GM18909 (cell line): ENCODE measurements around the gene NCK2.
"Not testable (repeated sequence)": the region's sequence is repeated elsewhere in the genome, so short reads cannot be mapped to it uniquely, and the experiment has no call there.

Source experiments
- ATAC-seq: cut with Tn5 transposase; IDR thresholded peaks from one replicate; pipeline ENCODE4 v1.9.1; 2021; ENCODE audit warnings: mild to moderate bottlenecking; ENCODE audit not compliant: unreplicated experiment, poor library complexity

The NCK2 gene

DNA sequence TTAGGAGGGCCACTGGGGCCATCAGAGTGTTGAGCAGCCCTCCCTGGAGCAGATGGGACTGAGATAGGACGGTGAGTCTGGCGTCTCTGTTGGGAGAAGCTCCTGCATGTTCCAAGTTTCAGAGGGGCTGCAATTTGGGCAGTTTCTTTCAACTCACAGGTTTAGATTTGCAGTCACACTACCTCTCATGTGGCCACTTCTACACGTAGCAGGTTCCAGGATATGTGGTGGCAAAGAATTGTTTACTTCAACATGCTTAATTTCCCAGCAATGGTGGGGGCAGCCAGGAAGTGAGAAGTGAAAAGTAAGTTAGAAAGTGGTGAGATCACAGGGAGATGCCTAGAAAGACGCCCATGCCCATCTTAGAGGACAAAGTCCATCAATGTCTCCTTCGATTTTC, 9.3 kb downstream of the NCK2 start:
- ATAC-seq = no peak

DNA sequence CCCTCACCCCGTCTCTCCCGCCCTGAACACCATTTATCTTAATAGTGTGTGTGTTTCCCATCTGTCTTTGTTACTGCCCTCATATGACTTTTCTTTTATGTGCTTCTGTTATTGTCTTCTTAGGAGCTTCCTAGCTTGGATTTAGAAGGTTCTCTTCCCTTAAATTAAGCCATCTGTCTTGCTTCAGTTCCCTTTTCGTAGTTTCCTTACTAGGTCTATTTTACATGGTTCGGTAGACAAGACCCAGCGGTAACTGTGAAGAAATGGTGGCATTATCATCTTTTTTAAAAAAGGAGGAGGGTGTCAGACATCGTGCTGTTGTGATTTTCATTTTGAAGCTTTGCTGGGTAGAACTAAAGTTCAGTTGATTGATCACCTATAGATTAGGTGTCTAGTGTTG, 10.3 kb downstream of the NCK2 start:
- no peak for ATAC-seq

DNA sequence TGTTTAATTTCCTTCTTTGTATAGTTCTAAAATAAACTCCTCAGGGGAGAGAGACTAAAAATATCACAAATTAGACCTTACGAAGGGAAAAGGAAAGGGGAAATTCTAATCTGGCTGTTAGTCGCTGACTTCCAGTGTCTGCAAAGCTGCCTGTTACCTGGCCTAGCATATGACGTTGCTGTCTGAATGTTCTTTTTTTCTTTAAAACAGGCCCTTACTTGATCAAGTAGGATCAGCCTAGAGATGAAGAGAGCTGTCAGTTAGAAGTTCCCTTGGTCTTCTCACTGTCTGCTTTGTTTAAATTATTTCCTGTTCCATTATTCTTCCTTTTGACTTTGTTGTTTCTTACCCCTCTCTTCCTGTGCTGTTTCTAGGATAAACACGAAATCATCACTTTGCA, 11.2 kb downstream of the NCK2 start:
- ATAC-seq = no peak

- no peak for ATAC-seq
Observed at GRCh38 chr2:105756435-105756834, 11.7 kb downstream of the NCK2 start.

DNA sequence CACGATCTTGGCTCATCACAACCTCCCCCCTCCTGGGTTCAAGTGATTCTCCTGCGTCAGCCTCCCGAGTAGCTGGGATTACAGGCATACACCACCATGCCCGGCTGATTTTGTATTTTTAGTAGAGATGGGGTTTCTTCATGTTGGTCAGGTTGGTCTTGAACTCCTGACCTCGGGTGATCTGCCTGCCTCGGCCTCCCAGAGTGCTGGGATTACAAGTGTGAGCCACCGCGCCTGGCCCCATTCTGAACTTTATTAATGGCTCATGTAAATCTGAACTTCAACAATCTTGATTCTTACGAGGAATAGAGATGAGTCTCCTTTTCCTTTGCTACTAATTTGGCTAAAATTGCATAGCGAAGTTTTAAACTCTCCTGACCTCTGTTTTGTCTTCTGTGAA, 12.2 kb downstream of the NCK2 start:
- ATAC-seq = not testable (repeated sequence)

DNA sequence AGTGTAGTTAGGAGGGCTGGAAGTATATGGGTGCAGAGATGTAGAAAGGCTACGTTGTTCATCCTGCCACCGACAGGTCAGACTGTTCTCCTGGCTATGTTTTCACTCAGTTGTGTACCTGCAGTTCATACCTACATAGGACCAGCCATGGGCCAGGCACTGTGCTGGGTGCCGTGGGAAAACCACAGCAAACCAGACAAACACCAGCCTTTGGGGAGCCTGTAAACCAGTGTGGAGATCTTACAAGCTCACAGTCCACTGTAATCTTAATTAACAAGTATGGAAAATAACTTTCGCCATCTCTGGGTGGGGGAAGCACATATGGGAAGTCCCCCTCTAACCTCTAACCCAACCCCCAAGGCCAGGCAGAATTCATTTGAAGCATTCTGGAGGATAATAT, 12.7 kb downstream of the NCK2 start:
- no peak for ATAC-seq

- ATAC-seq = no peak
Observed at GRCh38 chr2:105760191-105760590, 15.5 kb downstream of the NCK2 start.

- no peak for ATAC-seq
Observed at GRCh38 chr2:105760639-105761337, 16.1 kb downstream of the NCK2 start.

GRCh38 chr2:105761931-105762515, 17.3 kb downstream of the NCK2 start:
- ATAC-seq = no peak

DNA sequence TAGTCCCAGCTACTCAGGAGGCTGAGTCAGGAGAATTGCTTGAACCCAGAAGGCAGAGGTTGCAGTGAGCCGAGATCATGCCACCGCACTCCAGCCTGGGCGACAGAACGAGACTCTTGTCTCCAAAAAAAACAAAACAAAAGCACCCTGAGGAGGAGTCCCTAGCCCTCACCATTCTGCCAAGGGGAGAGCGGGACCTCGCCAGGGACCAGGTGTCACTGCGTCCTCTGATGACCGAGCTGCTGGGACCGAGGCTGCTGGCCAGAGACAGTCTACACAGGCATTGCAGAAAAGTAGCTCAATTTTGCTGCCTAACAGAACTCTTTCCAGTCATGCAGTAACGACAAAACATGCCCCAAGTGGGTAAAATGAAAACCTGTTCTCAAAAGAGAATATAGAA, 18.4 kb downstream of the NCK2 start:
- ATAC-seq = no peak

DNA sequence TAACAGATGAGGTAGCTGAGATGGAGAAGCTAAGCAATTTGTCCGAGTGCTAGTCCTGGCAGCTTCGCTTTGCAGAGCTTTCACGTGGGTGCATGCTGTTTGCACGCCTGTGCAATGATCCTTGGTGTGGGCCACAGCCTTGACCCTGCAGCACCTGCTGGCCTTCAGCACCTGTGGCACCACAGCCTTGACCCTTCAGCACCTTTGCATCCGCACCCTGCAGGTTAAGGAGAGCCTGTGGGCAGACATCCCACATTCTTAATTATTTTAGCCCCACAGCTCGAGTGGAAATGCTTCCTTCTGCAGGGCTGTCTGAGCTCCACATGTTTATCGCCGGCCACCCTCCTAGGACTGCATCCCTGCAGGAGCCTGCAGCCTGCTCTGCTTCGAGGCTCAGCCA, 19.3 kb downstream of the NCK2 start:
- ATAC-seq = no peak

DNA sequence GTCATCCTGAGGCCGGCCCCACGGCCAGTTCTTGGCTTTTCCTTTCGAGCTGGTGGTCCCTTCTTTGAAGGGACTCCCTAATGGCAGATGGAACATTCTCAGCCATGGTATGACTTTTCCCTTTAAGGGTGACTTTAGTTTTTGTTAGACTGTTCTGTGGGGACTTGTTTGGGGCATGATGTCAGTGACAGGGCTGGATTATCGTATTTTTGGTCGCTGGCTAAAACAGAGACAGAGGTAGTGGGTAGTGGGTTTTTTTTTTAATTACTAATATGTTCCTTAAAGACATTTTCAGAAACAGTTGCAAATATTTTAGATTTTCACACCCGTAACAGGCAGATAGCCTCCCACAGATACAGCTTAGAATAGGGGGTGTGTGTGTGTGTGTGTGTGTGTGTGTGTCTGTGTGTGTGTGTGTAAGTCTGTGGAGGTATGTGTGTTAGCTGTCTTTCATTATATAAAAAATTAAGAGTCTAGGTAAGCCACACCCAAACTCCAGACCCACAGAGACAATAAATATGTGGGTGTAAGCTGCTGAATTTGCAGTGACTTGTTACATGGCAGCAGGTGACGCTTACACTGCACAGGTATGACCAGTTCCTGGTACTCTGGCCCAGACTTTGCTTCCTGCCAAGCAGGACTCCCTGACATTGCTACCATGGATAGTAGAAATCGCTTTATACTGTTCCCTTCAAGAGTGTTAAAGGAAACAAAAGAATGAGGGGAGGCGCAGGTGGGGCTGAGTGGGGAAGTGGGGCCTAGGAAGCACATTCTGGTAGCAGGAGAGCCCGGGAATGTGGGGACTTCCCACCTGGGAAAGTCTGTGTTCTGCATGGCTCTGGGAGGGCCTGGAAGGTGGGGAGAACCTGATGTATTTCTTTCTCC, 20.9 kb downstream of the NCK2 start:
- ATAC-seq = no peak

DNA sequence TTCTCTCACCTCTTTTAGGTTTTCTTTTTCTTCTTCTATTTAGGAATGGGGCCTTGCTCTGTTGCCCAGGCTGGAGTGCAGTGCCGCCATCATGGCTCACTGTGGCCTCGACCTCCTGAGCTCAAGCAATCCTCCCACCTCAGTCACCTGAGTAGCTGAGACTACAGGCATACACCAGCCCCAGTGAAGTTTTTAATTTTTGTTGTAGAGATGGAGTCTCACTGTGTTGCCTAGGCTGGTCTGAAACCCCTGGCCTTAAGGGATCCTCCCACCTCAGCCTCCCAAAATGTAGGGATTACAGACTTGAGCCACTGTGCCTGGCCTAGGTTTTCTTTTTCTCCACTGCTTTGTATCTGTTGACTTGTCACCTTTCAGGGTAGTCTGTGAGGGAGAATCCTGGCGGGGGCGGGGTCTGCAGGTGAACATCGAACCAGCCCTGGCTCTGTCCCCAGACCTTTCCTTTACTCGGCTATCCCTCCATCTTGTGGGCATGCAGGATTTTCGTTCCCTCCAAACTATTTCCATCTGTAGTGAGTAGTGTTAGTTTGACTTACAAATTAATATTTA, 21.7 kb downstream of the NCK2 start:
- no peak for ATAC-seq

- no peak for ATAC-seq
Observed at GRCh38 chr2:105768176-105768575, 23.5 kb downstream of the NCK2 start.

- ATAC-seq = no peak
Observed at GRCh38 chr2:105768961-105769452, 24.3 kb downstream of the NCK2 start.

- no peak for ATAC-seq
Observed at GRCh38 chr2:105769504-105769903, 24.8 kb downstream of the NCK2 start.

DNA sequence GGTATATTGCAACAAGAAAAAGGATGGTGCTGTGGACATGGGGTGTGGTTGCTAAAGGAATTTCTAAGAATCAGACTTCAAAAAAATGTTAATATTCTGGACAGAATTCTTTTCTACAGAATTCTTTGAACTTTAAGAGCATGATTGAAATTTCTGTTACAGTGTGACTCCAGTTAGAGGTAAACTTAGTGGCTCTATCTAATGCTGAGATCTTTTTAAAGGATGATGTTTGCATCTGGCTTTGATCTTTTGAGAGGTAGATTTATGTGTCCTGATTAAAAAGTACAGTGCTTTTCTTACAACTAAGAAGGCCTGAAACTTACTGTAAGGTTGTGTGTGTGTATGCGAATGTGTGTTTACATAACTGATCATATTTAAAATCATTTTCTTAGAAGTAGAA, 25.4 kb downstream of the NCK2 start:
- ATAC-seq = no peak

- not testable (repeated sequence) for ATAC-seq
Observed at GRCh38 chr2:105771291-105771690, 26.6 kb downstream of the NCK2 start.

GRCh38 chr2:105771836-105772235, 27.1 kb downstream of the NCK2 start:
- ATAC-seq = no peak

GRCh38 chr2:105772362-105772761, 27.6 kb downstream of the NCK2 start:
- ATAC-seq = no peak

- no peak for ATAC-seq
Observed at GRCh38 chr2:105773568-105773967, 28.9 kb downstream of the NCK2 start.
